GM23248 (cell line): ENCODE results near the gene SRPK3. TPM values are rescaled to one million over a fixed set of nuclear protein-coding genes. Genes with fewer than 3 reads are reported as not detected.

ENCODE experiments used
- DNase-seq: peaks from one replicate; pipeline ENCODE4 v3.0.0-alpha.2; 2015
- H2AFZ ChIP-seq: fragments of 200-600 bp; sonication (generic); 2 replicates; pipeline ENCODE4 v1.6.1; 2016; ENCODE audit warnings: antibody characterized with exemption
- H3F3A ChIP-seq: fragments of 200-600 bp; sonication (generic); 2 replicates; pipeline ENCODE4 v1.6.1; 2016; ENCODE audit warnings: mild to moderate bottlenecking, antibody characterized with exemption, mixed run types; ENCODE audit not compliant: insufficient read depth
- H3K27ac ChIP-seq: fragments of 200-600 bp; sonication (generic); 2 replicates; pipeline ENCODE4 v1.5.1; 2016; ENCODE audit warnings: mild to moderate bottlenecking
- H3K27me3 ChIP-seq: fragments of 200-600 bp; sonication (generic); replicated peaks from 2 replicates; pipeline ENCODE4 v1.6.1; 2016; ENCODE audit warnings: mild to moderate bottlenecking; ENCODE audit not compliant: insufficient read depth
- H3K36me3 ChIP-seq: fragments of 200-600 bp; sonication (generic); 2 replicates; pipeline ENCODE4 v1.6.1; 2016; ENCODE audit warnings: low read depth, mild to moderate bottlenecking
- H3K4me1 ChIP-seq: fragments of 200-600 bp; sonication (generic); 2 replicates; pipeline ENCODE4 v1.6.1; 2016; ENCODE audit warnings: mild to moderate bottlenecking; ENCODE audit not compliant: insufficient read depth
- H3K4me2 ChIP-seq: fragments of 200-600 bp; sonication (generic); one replicate; pipeline ENCODE4 v1.6.1; 2016; ENCODE audit warnings: mild to moderate bottlenecking; ENCODE audit not compliant: unreplicated experiment
- H3K4me3 ChIP-seq: fragments of 200-600 bp; sonication (generic); 2 replicates; pipeline ENCODE4 v1.5.1; 2016; ENCODE audit warnings: mild to moderate bottlenecking
- H3K79me2 ChIP-seq: fragments of 200-600 bp; sonication (generic); 2 replicates; pipeline ENCODE4 v1.6.1; 2016; ENCODE audit warnings: mild to moderate bottlenecking; ENCODE audit not compliant: insufficient read depth
- H3K9ac ChIP-seq: fragments of 200-600 bp; sonication (generic); 2 replicates; pipeline ENCODE4 v1.6.1; 2016; ENCODE audit warnings: mild to moderate bottlenecking
- H3K9me2 ChIP-seq: fragments of 200-600 bp; sonication (generic); 2 replicates; pipeline ENCODE4 v1.6.1; 2016; ENCODE audit warnings: mixed run types, mild to moderate bottlenecking, moderate library complexity; ENCODE audit not compliant: insufficient read depth
- H3K9me3 ChIP-seq: fragments of 200-600 bp; sonication (generic); one replicate; pipeline ENCODE4 v1.6.1; 2017; ENCODE audit warnings: low read depth
- H4K20me1 ChIP-seq: fragments of 200-600 bp; sonication (generic); 2 replicates; pipeline ENCODE4 v1.6.0; 2016; ENCODE audit not compliant: insufficient read depth
- EZH2 ChIP-seq: fragments of 200-600 bp; sonication (generic); IDR thresholded peaks from 2 replicates; pipeline ENCODE4 v1.6.1; 2018; ENCODE audit warnings: antibody characterized with exemption, mild to moderate bottlenecking; ENCODE audit not compliant: insufficient read depth, poor library complexity, severe bottlenecking
- EZH2phosphoT487 ChIP-seq: fragments of 200-600 bp; sonication (generic); IDR thresholded peaks from 2 replicates; pipeline ENCODE4 v1.6.1; 2018; ENCODE audit warnings: antibody characterized with exemption, moderate library complexity, mild to moderate bottlenecking, low read depth; ENCODE audit not compliant: insufficient read depth
- WGBS, 2 experiments: methylation state at CpG; one replicate each; pipeline ENCODE4 v1.1.6; 2015 to 2017; ENCODE audit warnings: low lambda C conversion rate in 2 of 2, low coverage in 1 of 2; ENCODE audit errors: missing lambda C conversion rate in 2 of 2; 5-methylcytosine and 5-hydroxymethylcytosine counted together
- in situ Hi-C: fragments of 300-500 bp; cut with MboI; formaldehyde crosslinking; loops from 2 replicates; pipeline ENCODE4 v1.15.0; 2020
- polyA plus RNA-seq: library from polyadenylated mRNA; unstranded; fragments of >200 nt; fragmentation: Nextera tagmentation; extraction: Ambion mirVana; gene quantifications from 2 replicates; pipeline ENCODE4 v1.2.1, GENCODE V29; 2016
- total RNA-seq: library from RNA; depleted of rRNA; stranded (reverse); fragments of >200 nt; shearing (Covaris generic); gene quantifications from 2 replicates; pipeline ENCODE4 v1.2.3, GENCODE V29; 2014

Gene SRPK3
- total and polyA plus RNA-seq, 2 experiments from 2014 or later, result 0.53 to 0.86 TPM

GRCh38 chrX:153792368-153792767 is 11.5 kb downstream of the SRPK3 start:
- DNase-seq, result no peak
- Histone ChIP-seq H3K4me3 (no peak overlapping the region), H3K36me3 (no peaks in the 10 kb centered on the region), H3F3A (no peaks in the 10 kb centered on the region), H3K9ac (no peak overlapping the region; the same call in 1 of the 2 replicates), H4K20me1 (no peaks in the 10 kb centered on the region), H2AFZ (no peak overlapping the region), H3K27me3 (no peaks in the 10 kb centered on the region), H3K9me2 (no peaks in the 10 kb centered on the region), H3K4me1 (no peaks in the 10 kb centered on the region), H3K79me2 (peaks cover 63% of the 10 kb centered on the region), H3K27ac (no peak overlapping the region), H3K4me2 (no peak overlapping the region), H3K9me3 (no peaks in the 10 kb centered on the region)
- WGBS, 2 experiments, result 70 to 76% methylated on average over 2 to 6 of the region's 6 CpGs
- in situ Hi-C loops, result no loop called here
- no peak for TF ChIP-seq EZH2
- no peak for TF ChIP-seq EZH2phosphoT487

- Histone ChIP-seq H3K9ac (peak overlapping the region; percentile 95), H3K79me2 (peaks cover 63% of the 10 kb centered on the region), H3K4me3 (peak overlapping the region; percentile 94), H4K20me1 (no peaks in the 10 kb centered on the region), H3K9me2 (no peaks in the 10 kb centered on the region), H3K27ac (peak overlapping the region; percentile 92), H3K9me3 (no peaks in the 10 kb centered on the region), H3K36me3 (no peaks in the 10 kb centered on the region), H3K4me2 (peak overlapping the region; percentile 95), H3K27me3 (no peaks in the 10 kb centered on the region), H2AFZ (peak overlapping the region; percentile 78), H3K4me1 (no peaks in the 10 kb centered on the region), H3F3A (no peaks in the 10 kb centered on the region)
- 16 to 20% methylated on average over 7 of the region's 7 CpGs for WGBS, 2 experiments
- in situ Hi-C loops, result no loop called here
- TF ChIP-seq EZH2 (no peak), EZH2phosphoT487 (no peak)
- no peak for DNase-seq
These were observed 12.4 kb downstream of the SRPK3 start for GRCh38 chrX:153793291-153793690.

GRCh38 chrX:153794018-153794896 is 13.4 kb downstream of the SRPK3 start, which contains the start of the genes IDH3G and SSR4:
Gene IDH3G, minus strand, starts transcription at chrX:153794375. Its CDS starts 49 bp downstream, at chrX:153794326.
Gene SSR4, plus strand, starts transcription at chrX:153794668. Its CDS starts 20 bp downstream, at chrX:153794688.
- peak; percentile 95 for DNase-seq
- Histone ChIP-seq H2AFZ (peak within 1 kb of the TSS; percentile 78), H3K9me2 (no peaks in the 10 kb centered on the region), H3K79me2 (peaks cover 63% of the 10 kb centered on the region), H3K36me3 (no peaks in the 10 kb centered on the region), H3K4me1 (no peaks in the 10 kb centered on the region), H3F3A (no peaks in the 10 kb centered on the region), H3K9ac (peak within 1 kb of the TSS; percentile 95), H3K9me3 (no peaks in the 10 kb centered on the region), H3K4me3 (peak within 1 kb of the TSS; percentile 94), H3K4me2 (peak within 1 kb of the TSS; percentile 95), H4K20me1 (no peaks in the 10 kb centered on the region), H3K27ac (peak within 1 kb of the TSS; percentile 92), H3K27me3 (no peaks in the 10 kb centered on the region)
- WGBS, 2 experiments, result 1 to 2% methylated on average over 37 to 50 of the region's 92 CpGs
- no peak for TF ChIP-seq EZH2phosphoT487
- TF ChIP-seq EZH2, result no peak
- in situ Hi-C loops, result no loop called here

GRCh38 chrX:153794897-153795816 is 14.3 kb downstream of the SRPK3 start:
- Histone ChIP-seq H3K4me1 (no peaks in the 10 kb centered on the region), H3K4me3 (peak overlapping the region; percentile 94), H3K4me2 (peak overlapping the region; percentile 80), H3K27me3 (no peaks in the 10 kb centered on the region), H3K27ac (peak overlapping the region; percentile 92), H3K9me3 (no peaks in the 10 kb centered on the region), H3K9me2 (no peaks in the 10 kb centered on the region), H3K9ac (peak overlapping the region; percentile 95), H4K20me1 (no peaks in the 10 kb centered on the region), H3F3A (no peaks in the 10 kb centered on the region), H3K79me2 (peaks cover 63% of the 10 kb centered on the region), H2AFZ (peak overlapping the region; percentile 78), H3K36me3 (no peaks in the 10 kb centered on the region)
- DNase-seq, result peak; percentile 52
- in situ Hi-C loops, result no loop called here
- WGBS, 2 experiments, result 1 to 10% methylated on average over 18 to 29 of the region's 47 CpGs
- no peak for TF ChIP-seq EZH2
- TF ChIP-seq EZH2phosphoT487, result no peak
